GM10266 (cell line): ENCODE measurements around the gene CDKAL1.
A peak's percentile ranks its signal among the peaks of the same experiment; 100 is the strongest.
"Not testable (repeated sequence)": the region's sequence is repeated elsewhere in the genome, so short reads cannot be mapped to it uniquely, and the experiment has no call there.

Source experiments
- DNase-seq: peaks from one replicate; pipeline ENCODE4 v3.0.0; 2012; ENCODE audit errors: extremely low spot score
- TF ChIP-seq, protein P1 (sequence below): IDR thresholded peaks from 2 replicates; pipeline ENCODE4 v1.5.1; 2012; ENCODE audit warnings: mild to moderate bottlenecking, low read depth; ENCODE audit not compliant: control insufficient read depth, insufficient read depth; ENCODE audit errors: missing control alignments

CDKAL1 gene

DNA sequence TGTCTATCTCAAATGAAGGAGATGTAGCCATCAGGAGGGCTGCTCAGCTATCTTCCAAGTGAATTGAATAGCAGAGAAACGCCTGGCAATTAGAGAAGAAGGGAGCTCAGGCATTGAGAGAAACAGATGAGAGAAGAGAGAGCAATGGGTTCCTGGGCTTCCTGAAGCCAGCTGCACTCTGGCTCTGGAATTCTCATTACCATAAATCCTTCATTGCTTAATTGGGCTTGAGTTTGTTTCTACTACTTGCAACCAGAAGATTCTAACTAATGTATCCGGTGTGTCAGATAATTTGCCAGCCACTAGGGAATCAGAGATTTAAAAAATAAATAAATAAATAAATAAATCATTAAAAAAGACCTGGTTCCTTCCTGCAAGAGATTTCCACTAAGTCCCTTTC lies 25.0 kb upstream of the CDKAL1 start:
- no peak for DNase-seq
- TF ChIP-seq, protein P1, sequence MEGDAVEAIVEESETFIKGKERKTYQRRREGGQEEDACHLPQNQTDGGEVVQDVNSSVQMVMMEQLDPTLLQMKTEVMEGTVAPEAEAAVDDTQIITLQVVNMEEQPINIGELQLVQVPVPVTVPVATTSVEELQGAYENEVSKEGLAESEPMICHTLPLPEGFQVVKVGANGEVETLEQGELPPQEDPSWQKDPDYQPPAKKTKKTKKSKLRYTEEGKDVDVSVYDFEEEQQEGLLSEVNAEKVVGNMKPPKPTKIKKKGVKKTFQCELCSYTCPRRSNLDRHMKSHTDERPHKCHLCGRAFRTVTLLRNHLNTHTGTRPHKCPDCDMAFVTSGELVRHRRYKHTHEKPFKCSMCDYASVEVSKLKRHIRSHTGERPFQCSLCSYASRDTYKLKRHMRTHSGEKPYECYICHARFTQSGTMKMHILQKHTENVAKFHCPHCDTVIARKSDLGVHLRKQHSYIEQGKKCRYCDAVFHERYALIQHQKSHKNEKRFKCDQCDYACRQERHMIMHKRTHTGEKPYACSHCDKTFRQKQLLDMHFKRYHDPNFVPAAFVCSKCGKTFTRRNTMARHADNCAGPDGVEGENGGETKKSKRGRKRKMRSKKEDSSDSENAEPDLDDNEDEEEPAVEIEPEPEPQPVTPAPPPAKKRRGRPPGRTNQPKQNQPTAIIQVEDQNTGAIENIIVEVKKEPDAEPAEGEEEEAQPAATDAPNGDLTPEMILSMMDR: no peak

DNA sequence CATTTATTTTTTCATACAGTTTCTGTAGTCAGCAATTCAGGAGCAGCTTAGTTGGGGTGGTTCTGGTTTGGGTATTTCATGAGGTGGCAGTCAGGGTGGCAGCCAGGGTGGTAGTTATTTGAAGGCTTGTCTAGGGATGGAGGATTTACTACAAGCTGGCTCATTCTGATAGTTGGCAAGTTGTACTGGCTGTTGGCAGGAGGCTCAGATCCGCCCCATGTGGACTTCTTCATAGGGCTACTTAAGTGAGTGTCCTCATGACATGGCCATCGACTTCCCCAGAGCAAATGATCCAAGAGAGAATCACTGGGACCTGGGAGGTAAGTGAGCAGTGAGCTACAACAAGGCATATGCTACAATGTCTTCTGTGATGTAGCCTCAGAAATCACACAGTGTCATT lies 22.4 kb upstream of the CDKAL1 start:
- no peak for DNase-seq
- TF ChIP-seq, protein P1: no peak

DNA sequence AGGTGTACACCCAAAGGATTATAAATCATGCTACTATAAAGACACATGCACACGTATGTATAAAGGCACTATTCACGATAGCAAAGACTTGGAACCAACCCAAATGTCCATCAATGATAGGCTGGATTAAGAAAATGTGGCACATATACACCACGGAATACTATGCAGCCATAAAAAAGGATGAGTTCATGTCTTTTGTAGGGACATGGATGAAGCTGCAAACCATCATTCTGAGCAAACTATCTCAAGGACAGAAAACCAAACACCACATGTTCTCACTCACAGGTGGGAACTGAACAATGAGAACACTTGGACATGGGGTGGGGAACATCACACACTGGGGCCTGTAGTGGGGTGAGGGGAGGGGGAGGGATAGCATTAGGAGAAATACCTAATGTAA lies 9.0 kb upstream of the CDKAL1 start:
- DNase-seq: not testable (repeated sequence)

DNA sequence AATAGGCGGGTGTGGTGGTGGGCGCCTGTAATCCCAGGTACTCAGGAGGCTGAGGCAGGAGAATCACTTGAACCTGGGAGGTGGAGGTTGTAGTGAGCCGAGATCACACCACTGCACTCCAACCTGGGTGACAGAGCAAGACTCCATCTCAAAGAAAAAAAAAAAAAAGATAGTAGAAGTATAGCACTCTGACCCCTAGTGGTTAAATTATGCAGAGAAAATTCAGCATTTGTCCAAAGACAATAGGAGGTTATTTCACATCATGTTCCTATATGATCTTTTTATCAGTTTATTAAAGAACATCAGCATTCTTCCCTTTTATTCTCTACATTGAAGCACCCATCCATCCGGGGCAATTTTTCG lies 5.2 kb upstream of the CDKAL1 start:
- not testable (repeated sequence) for DNase-seq
- TF ChIP-seq, protein P1: peak; percentile 52

DNA sequence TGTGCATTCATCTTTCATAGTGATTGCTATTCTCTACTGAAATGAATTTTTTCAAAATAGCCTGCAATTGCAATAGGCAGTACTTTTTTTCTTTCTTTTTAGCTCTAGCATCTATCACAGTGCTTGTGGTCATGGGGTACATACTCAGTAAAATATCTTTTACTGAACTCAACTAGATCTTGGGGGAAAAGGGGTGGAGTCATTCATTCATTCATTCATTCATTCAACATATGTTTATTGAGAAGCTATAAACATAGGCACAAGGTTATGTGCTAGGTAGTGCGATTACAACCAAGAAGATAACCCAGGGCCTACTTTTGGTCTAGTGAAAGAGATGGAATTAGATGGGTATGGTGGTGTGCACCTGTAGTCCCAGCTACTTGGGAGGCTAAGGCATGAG lies 1.4 kb upstream of the CDKAL1 start:
- DNase-seq: no peak
- TF ChIP-seq, protein P1: no peak

DNA sequence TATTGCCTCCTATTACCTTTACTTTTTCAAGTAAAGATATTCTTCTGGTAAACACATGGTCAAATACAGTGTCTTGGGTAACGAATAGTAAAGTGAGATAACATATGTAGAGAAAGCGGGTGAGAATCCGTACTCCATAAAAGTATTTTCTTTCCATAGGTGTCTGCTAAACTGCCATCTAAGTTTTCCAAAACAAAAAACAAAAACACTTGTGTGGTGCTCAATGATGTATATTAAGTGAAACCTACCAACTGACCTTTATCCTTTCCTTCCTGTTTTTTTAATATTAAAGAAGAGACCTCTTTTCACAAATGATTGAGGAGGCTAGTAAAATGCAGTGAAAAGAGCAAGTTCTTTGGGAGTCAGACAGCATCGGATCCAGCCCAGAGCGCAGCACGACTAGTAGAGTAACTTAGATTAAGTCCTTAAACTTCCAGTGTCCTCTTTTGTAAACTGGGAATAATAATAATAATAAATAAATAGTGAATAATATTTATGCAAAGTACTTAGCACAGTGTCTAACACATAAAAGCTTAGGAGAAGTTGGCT lies 437 bp upstream of the CDKAL1 start:
- DNase-seq: no peak
- TF ChIP-seq, protein P1: no peak

DNA sequence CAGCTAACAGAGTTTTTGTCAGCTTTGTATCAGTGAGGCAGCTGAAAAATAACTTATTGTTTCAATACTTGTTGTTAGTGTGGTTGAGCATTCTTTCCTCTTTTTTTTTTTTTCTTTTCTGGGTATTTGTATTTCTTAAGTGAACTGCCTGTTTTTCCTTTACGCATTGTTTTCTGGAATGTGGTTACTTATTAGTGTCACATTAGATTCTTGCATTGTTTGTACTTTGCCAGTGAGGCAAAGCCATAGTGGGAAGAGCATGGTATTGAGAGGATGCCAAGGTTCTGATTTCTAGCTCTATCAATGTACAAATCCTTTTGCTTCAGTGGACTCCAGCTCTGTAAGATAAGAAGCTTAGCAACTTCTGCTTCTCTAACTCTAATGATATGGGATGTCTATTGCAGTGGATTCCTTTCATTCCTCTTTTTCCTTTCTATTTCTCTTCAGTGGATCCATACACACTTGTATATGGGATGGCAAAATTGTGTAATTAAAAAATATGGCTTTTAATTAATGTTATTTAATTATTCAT lies 3.9 kb downstream of the CDKAL1 start:
- TF ChIP-seq, protein P1: no peak
- DNase-seq: no peak

DNA sequence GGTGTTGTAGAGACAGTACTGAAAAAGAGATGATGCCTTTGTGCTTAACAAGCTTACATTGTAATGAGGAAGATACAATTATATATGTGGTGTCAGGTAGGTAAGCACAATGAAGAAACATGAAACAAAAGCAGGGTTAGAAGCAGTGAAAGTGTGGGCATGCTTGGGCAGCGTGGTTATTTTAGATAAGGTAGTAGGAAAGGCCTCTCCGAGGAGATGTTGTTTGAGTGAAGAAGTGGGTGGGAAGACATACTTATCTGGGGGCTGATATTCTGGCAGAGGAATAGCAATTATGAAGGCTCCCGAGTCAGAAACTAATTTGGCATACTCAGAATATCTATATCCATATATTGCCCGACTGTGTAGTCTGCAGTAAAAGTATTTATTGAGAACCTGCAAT lies 4.7 kb downstream of the CDKAL1 start:
- TF ChIP-seq, protein P1: no peak
- no peak for DNase-seq
